A673 (cell line): ENCODE data around the gene CTPS2.

ENCODE experiments used
- EZH2 ChIP-seq: fragments of 200-600 bp; sonication (generic); IDR thresholded peaks from 2 replicates; pipeline ENCODE4 v1.6.1; 2017; ENCODE audit warnings: borderline replicate concordance, low read depth, mild to moderate bottlenecking, mixed read lengths, antibody characterized with exemption, low read length; ENCODE audit not compliant: poor library complexity, severe bottlenecking
- TF ChIP-seq, protein P1 (sequence below): fragments of 300-800, 200-600 bp; sonication (generic); conservative IDR thresholded peaks from 2 replicates; pipeline ENCODE4 v1.5.1; 2017; ENCODE audit warnings: low read depth, mild to moderate bottlenecking, antibody characterized with exemption, low read length, moderate library complexity, mixed read lengths

DNA sequence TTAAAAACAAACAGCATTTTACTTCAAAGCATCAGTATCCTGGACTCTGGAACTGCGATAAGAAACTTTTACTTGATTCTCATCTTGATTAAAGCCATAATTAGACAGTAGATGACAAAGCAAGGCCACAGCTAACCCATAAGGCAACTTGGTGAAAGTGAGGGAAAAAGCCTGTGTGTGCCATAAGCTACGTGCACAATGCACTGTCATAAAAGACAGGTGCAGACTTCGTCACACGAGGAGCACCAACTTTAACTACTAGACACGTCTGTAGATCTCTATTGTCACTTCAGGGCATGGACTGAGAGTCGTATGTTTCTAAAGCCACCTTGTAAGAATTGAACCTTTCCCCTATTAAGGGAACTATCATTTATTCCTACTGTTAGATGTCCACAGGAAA lies 13.1 kb downstream of the CTPS2 start:
- TF ChIP-seq, protein P1, sequence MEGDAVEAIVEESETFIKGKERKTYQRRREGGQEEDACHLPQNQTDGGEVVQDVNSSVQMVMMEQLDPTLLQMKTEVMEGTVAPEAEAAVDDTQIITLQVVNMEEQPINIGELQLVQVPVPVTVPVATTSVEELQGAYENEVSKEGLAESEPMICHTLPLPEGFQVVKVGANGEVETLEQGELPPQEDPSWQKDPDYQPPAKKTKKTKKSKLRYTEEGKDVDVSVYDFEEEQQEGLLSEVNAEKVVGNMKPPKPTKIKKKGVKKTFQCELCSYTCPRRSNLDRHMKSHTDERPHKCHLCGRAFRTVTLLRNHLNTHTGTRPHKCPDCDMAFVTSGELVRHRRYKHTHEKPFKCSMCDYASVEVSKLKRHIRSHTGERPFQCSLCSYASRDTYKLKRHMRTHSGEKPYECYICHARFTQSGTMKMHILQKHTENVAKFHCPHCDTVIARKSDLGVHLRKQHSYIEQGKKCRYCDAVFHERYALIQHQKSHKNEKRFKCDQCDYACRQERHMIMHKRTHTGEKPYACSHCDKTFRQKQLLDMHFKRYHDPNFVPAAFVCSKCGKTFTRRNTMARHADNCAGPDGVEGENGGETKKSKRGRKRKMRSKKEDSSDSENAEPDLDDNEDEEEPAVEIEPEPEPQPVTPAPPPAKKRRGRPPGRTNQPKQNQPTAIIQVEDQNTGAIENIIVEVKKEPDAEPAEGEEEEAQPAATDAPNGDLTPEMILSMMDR = no peak
- no peak for TF ChIP-seq EZH2
